H9 (cell line): Measurements from ENCODE around the gene CNN3. TPM values are rescaled to one million over a fixed set of nuclear protein-coding genes. Genes with fewer than 3 reads are reported as not detected.

ENCODE experiments used
- DNase-seq: peaks from one replicate; pipeline ENCODE4 v3.0.0-alpha.2; 2017
- H2AFZ ChIP-seq: one replicate; pipeline ENCODE4 v1.6.1; 2013; ENCODE audit warnings: mild to moderate bottlenecking, low read length, control low read depth, moderate library complexity
- H2AK5ac ChIP-seq: 2 replicates; pipeline ENCODE4 v1.6.1; 2013; ENCODE audit warnings: low read length, control low read depth, mixed read lengths; ENCODE audit not compliant: insufficient read length
- H2BK120ac ChIP-seq: one replicate; pipeline ENCODE4 v1.6.1; 2013; ENCODE audit warnings: low read depth, mild to moderate bottlenecking, low read length, control low read depth, inconsistent platforms; ENCODE audit not compliant: poor library complexity, severe bottlenecking
- H2BK12ac ChIP-seq: 2 replicates; pipeline ENCODE4 v1.6.1; 2013; ENCODE audit warnings: low read length, control low read depth, mixed read lengths, low read depth; ENCODE audit not compliant: insufficient read length
- H2BK15ac ChIP-seq: 2 replicates; pipeline ENCODE4 v1.6.1; 2013; ENCODE audit warnings: low read depth, low read length, control low read depth
- H2BK20ac ChIP-seq: one replicate; pipeline ENCODE4 v1.6.1; 2013; ENCODE audit warnings: low read depth, mild to moderate bottlenecking, low read length, control low read depth, inconsistent platforms; ENCODE audit not compliant: poor library complexity, severe bottlenecking
- H2BK5ac ChIP-seq: 2 replicates; pipeline ENCODE4 v1.6.1; 2013; ENCODE audit warnings: low read length, control low read depth, mixed read lengths; ENCODE audit not compliant: insufficient read length
- H3K14ac ChIP-seq: 2 replicates; pipeline ENCODE4 v1.6.1; 2013; ENCODE audit warnings: low read length, control low read depth; ENCODE audit not compliant: insufficient read depth
- H3K18ac ChIP-seq: 2 replicates; pipeline ENCODE4 v1.6.1; 2013; ENCODE audit warnings: low read depth, mild to moderate bottlenecking, mixed read lengths, low read length, control low read depth; ENCODE audit not compliant: insufficient read length
- H3K23ac ChIP-seq: 2 replicates; pipeline ENCODE4 v1.6.1; 2013; ENCODE audit warnings: low read length, control low read depth, mixed read lengths, low read depth; ENCODE audit not compliant: insufficient read length
- H3K23me2 ChIP-seq: 2 replicates; pipeline ENCODE4 v1.6.1; 2013; ENCODE audit warnings: low read depth, mild to moderate bottlenecking, mixed read lengths, low read length, control low read depth; ENCODE audit not compliant: insufficient read length, poor library complexity, severe bottlenecking
- H3K27ac ChIP-seq: 2 replicates; pipeline ENCODE4 v1.5.1; 2013; ENCODE audit warnings: low read length, control low read depth, mixed read lengths, low read depth; ENCODE audit not compliant: insufficient read length
- H3K27me3 ChIP-seq: 2 replicates; pipeline ENCODE4 v1.6.1; 2013; ENCODE audit warnings: low read length, control low read depth, inconsistent platforms; ENCODE audit not compliant: insufficient read depth
- H3K4ac ChIP-seq: 2 replicates; pipeline ENCODE4 v1.6.1; 2013; ENCODE audit warnings: low read depth, mild to moderate bottlenecking, control low read depth, inconsistent platforms, low read length, moderate library complexity
- H3K4me1 ChIP-seq: 2 replicates; pipeline ENCODE4 v1.6.1; 2013; ENCODE audit warnings: low read length, control low read depth, inconsistent platforms; ENCODE audit not compliant: insufficient read depth
- H3K4me2 ChIP-seq: 2 replicates; pipeline ENCODE4 v1.6.1; 2013; ENCODE audit warnings: low read length, control low read depth, mixed read lengths; ENCODE audit not compliant: insufficient read length, insufficient read depth
- H3K56ac ChIP-seq: 2 replicates; pipeline ENCODE4 v1.6.1; 2013; ENCODE audit warnings: low read depth, mild to moderate bottlenecking, mixed read lengths, low read length, control low read depth; ENCODE audit not compliant: insufficient read length
- H3K79me1 ChIP-seq: 2 replicates; pipeline ENCODE4 v1.6.1; 2013; ENCODE audit warnings: low read depth, mild to moderate bottlenecking, moderate library complexity, low read length, control low read depth, inconsistent platforms; ENCODE audit not compliant: insufficient read depth, poor library complexity, severe bottlenecking
- H3K79me2 ChIP-seq: 2 replicates; pipeline ENCODE4 v1.6.1; 2013; ENCODE audit warnings: low read length, control low read depth, inconsistent platforms; ENCODE audit not compliant: insufficient read depth
- H3K9ac ChIP-seq: 2 replicates; pipeline ENCODE4 v1.6.1; 2013; ENCODE audit warnings: low read length, control low read depth, mixed read lengths; ENCODE audit not compliant: insufficient read length; ENCODE audit errors: extremely low read depth
- H3K9me3 ChIP-seq: one replicate; pipeline ENCODE4 v1.6.1; 2013; ENCODE audit warnings: low read depth, low read length, inconsistent platforms; ENCODE audit not compliant: control insufficient read depth
- H3T11ph ChIP-seq: one replicate; pipeline ENCODE4 v1.6.1; 2013; ENCODE audit warnings: mild to moderate bottlenecking, low read length, control low read depth, inconsistent platforms
- H4K20me1 ChIP-seq: one replicate; pipeline ENCODE4 v1.6.1; 2013; ENCODE audit not compliant: control insufficient read depth, insufficient read length, insufficient read depth
- H4K5ac ChIP-seq: 2 replicates; pipeline ENCODE4 v1.6.1; 2013; ENCODE audit warnings: low read depth, mild to moderate bottlenecking, mixed read lengths, low read length, control low read depth; ENCODE audit not compliant: insufficient read length
- H4K8ac ChIP-seq: replicated peaks from 2 replicates; pipeline ENCODE4 v1.6.1; 2013; ENCODE audit warnings: low read length, control low read depth, mixed read lengths, low read depth; ENCODE audit not compliant: insufficient read length
- H4K91ac ChIP-seq: 2 replicates; pipeline ENCODE4 v1.6.1; 2013; ENCODE audit warnings: low read depth, mild to moderate bottlenecking, moderate library complexity, mixed read lengths, low read length, control low read depth; ENCODE audit not compliant: insufficient read length
- H3K27ac Mint-ChIP-seq, 3 experiments: 2 replicates in 2 of 3; 3 replicates in 1 of 3; pipeline ENCODE4 v1.8.0; 2020 to 2021; ENCODE audit warnings: mixed read lengths in 3 of 3, mild to moderate bottlenecking in 1 of 3, moderate library complexity in 1 of 3
- H3K27me3 Mint-ChIP-seq: 2 replicates; pipeline ENCODE4 v1.8.0; 2021; ENCODE audit warnings: low read depth, mild to moderate bottlenecking, moderate library complexity, mixed read lengths
- H3K36me3 Mint-ChIP-seq, 3 experiments: 2 replicates in 2 of 3; 3 replicates in 1 of 3; pipeline ENCODE4 v1.8.0; 2020 to 2021; ENCODE audit warnings: low read depth in 3 of 3, mixed read lengths in 3 of 3; ENCODE audit not compliant: insufficient read depth in 1 of 3
- H3K4me1 Mint-ChIP-seq, 2 experiments: 2 replicates each; pipeline ENCODE4 v1.8.0; 2020; ENCODE audit warnings: mixed read lengths in 2 of 2
- H3K4me3 Mint-ChIP-seq, 2 experiments: 2 replicates in 1 of 2; 3 replicates in 1 of 2; pipeline ENCODE4 v1.8.0; 2020 to 2021; ENCODE audit warnings: mild to moderate bottlenecking in 2 of 2, mixed read lengths in 2 of 2, moderate library complexity in 1 of 2
- H3K9me3 Mint-ChIP-seq, 2 experiments: 2 replicates in 1 of 2; 3 replicates in 1 of 2; pipeline ENCODE4 v1.8.0; 2020; ENCODE audit warnings: mild to moderate bottlenecking in 2 of 2, mixed read lengths in 2 of 2, moderate library complexity in 1 of 2
- CTCF ChIP-seq: fragments of 200-600 bp; sonication (generic); conservative IDR thresholded peaks from 3 replicates; pipeline ENCODE4 v1.8.0; 2021; ENCODE audit warnings: antibody characterized with exemption, mild to moderate bottlenecking
- WGBS: extraction: QIAGEN DNeasy Blood & Tissue Kit; methylation state at CpG from one replicate; pipeline ENCODE4 v1.1.7; 2013; ENCODE audit warnings: missing lambda C conversion rate, low lambda C conversion rate, mixed read lengths; ENCODE audit not compliant: insufficient read length; ENCODE audit errors: extremely low coverage; 5-methylcytosine and 5-hydroxymethylcytosine counted together
- total RNA-seq: library from RNA; stranded (reverse); gene quantifications from 2 replicates; pipeline ENCODE4 v1.2.1, GENCODE V29; 2021

The CNN3 gene
- total RNA-seq, 1 experiment from 2014 or later = 279 TPM

- H3K4me3 Mint-ChIP-seq = 0 out of 5 replicates have a peak overlapping the region, but pooled peaks of 1 of the 2 experiments have one; percentile 43
- peaks cover 69 to 71% of the 10 kb centered on the region in 2 experiments for H3K4me1 Mint-ChIP-seq
- H2BK5ac ChIP-seq = no peak overlapping the region
- H3K18ac ChIP-seq = peak overlapping the region; percentile 19
- H3K27ac Mint-ChIP-seq = peak overlapping the region; percentile 89 to 95 (median 92); a peak in 6 of 7 replicates
- DNase-seq = no peak
- no peak overlapping the region for H4K91ac ChIP-seq
- no peak overlapping the region for H3K4ac ChIP-seq
- H3K9ac ChIP-seq = no peak overlapping the region
- no peaks in the 10 kb centered on the region for H4K20me1 ChIP-seq
- H2BK20ac ChIP-seq = no peak overlapping the region
- no peaks in the 10 kb centered on the region for H3K9me3 Mint-ChIP-seq
- no peaks in the 10 kb centered on the region for H3K79me1 ChIP-seq
- TF ChIP-seq CTCF = no peak
- no peaks in the 10 kb centered on the region for H3K27me3 Mint-ChIP-seq
- no peak overlapping the region for H3K23ac ChIP-seq
- no peak overlapping the region for H3K56ac ChIP-seq
- no peak overlapping the region for H2BK120ac ChIP-seq
- H3K27ac ChIP-seq = no peak overlapping the region
- H3K4me2 ChIP-seq = no peak overlapping the region
- no peak overlapping the region for H4K5ac ChIP-seq
- no peaks in the 10 kb centered on the region for H3K79me2 ChIP-seq
- H3K9me3 ChIP-seq = no peaks in the 10 kb centered on the region
- no peak overlapping the region for H4K8ac ChIP-seq
- peaks cover 11% of the 10 kb centered on the region; the same call in 1 of the 2 replicates for H3K4me1 ChIP-seq
- no peaks in the 10 kb centered on the region for H3K27me3 ChIP-seq
- H3K23me2 ChIP-seq = no peaks in the 10 kb centered on the region
- WGBS = no CpG with 5 or more reads among the region's 6 CpGs
- H3K14ac ChIP-seq = no peak overlapping the region
- H3T11ph ChIP-seq = no peak overlapping the region
- H2BK12ac ChIP-seq = no peak overlapping the region
- no peak overlapping the region for H2BK15ac ChIP-seq
- H2AK5ac ChIP-seq = no peak overlapping the region
- peaks cover 0 to 4% (median 0%) of the 10 kb centered on the region in 3 experiments; a peak in 1 of 7 replicates for H3K36me3 Mint-ChIP-seq
- no peak overlapping the region for H2AFZ ChIP-seq
These were observed 42.4 kb downstream of the CNN3 start for GRCh38 chr1:94884507-94884906.
